ENCODE results near the gene EML2. TPM values are rescaled to one million over a fixed set of nuclear protein-coding genes. Genes with fewer than 3 reads are reported as not detected.
A peak's percentile ranks its signal among the peaks of the same experiment; 100 is the strongest.

EML2 gene
- total RNA-seq, 3 donors from 2014 or later, result 59.9 to 119 (median 79.1) TPM

GRCh38 chr19:45599286-45599685, 39.9 kb downstream of the EML2 start:
- TF ChIP-seq CTCF (IDR thresholded peaks at IDR 0.05), result no peak
- DNase-seq (no peak), ATAC-seq (no peak)
- intact Hi-C loops (cut with DNase I, micrococcal nuclease), result no loop called here
- Histone ChIP-seq H3K4me3 (no peak overlapping the region), H3K36me3 (ENCODE audit: low read depth) (no peaks in the 10 kb centered on the region), H3K4me1 (ENCODE audit: low read depth) (peaks cover 4% of the 10 kb centered on the region), H3K9me3 (no peaks in the 10 kb centered on the region)

GRCh38 chr19:45598267-45599001, 40.8 kb downstream of the EML2 start:
- ATAC-seq, result peak; percentile 43
- intact Hi-C loops (cut with DNase I, micrococcal nuclease), result no loop called here
- Histone ChIP-seq H3K36me3 (ENCODE audit: low read depth) (no peaks in the 10 kb centered on the region), H3K4me3 (no peak overlapping the region), H3K9me3 (no peaks in the 10 kb centered on the region), H3K4me1 (ENCODE audit: low read depth) (peaks cover 4% of the 10 kb centered on the region)
- no peak for TF ChIP-seq CTCF (IDR thresholded peaks at IDR 0.05)
- no peak for DNase-seq

- ATAC-seq, result no peak
- no peak for TF ChIP-seq CTCF (IDR thresholded peaks at IDR 0.05)
- Histone ChIP-seq H3K4me1 (ENCODE audit: low read depth) (peaks cover 4% of the 10 kb centered on the region), H3K36me3 (ENCODE audit: low read depth) (no peaks in the 10 kb centered on the region), H3K4me3 (no peak overlapping the region), H3K9me3 (no peaks in the 10 kb centered on the region)
- intact Hi-C loops (cut with DNase I, micrococcal nuclease), result no loop called here
- no peak for DNase-seq
Observed at GRCh38 chr19:45597425-45598111, 41.6 kb downstream of the EML2 start.

- no peaks in the 10 kb centered on the region for H3K9me3 ChIP-seq
- no peak for TF ChIP-seq CTCF (IDR thresholded peaks at IDR 0.05)
- ATAC-seq (no peak), DNase-seq (no peak)
- H3K36me3 ChIP-seq (ENCODE audit: low read depth), result no peaks in the 10 kb centered on the region
- intact Hi-C loops (cut with DNase I, micrococcal nuclease), result no loop called here
- H3K4me1 ChIP-seq (ENCODE audit: low read depth), result peaks cover 4% of the 10 kb centered on the region
- no peak overlapping the region for H3K4me3 ChIP-seq
Observed at GRCh38 chr19:45595814-45596213, 43.4 kb downstream of the EML2 start.

- intact Hi-C loops (cut with DNase I, micrococcal nuclease), result no loop called here
- Histone ChIP-seq H3K4me1 (ENCODE audit: low read depth) (peaks cover 4% of the 10 kb centered on the region), H3K9me3 (no peaks in the 10 kb centered on the region), H3K36me3 (ENCODE audit: low read depth) (no peaks in the 10 kb centered on the region), H3K4me3 (no peak overlapping the region)
- DNase-seq, result no peak
- ATAC-seq, result no peak
- no peak for TF ChIP-seq CTCF (IDR thresholded peaks at IDR 0.05)
Observed at GRCh38 chr19:45593520-45593919, 45.7 kb downstream of the EML2 start.
